Stimulated activated CD4-positive, alpha-beta T cell treated with anti-CD3 and anti-CD28 coated beads, Interleukin-15, amount 100 ng/mL, for 24 hours (primary cell): ENCODE data around the gene OXER1.

Source experiments
- DNase-seq: peaks from one replicate; pipeline ENCODE4 v3.0.0-alpha.2; 2020

OXER1 gene

DNA sequence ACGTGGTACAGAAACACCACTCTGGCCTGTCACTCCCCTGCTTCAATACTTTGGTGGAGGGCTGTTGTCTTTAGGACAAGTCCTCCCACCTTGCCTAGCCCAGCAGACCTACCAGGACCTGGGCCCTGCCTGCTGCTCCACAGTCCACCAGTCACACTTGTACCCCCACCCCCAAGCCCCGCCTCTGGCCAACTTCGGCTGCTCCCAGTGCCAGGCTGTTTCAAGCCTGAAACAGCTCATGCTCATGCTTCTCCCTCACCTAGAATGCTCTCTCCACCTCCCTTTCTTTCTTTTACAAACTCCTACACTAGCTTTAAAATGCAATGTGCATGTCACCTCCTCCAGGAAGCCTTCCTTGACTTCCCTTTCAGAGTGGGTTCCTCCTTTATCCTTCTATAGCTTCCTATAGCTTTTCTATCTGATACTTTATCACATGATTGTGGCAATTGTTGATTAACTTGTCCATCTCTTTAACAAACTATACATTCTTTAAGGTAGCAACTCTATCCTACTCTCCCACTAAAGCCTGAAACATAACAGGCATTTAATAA lies 4.8 kb upstream of the OXER1 start:
- no peak for DNase-seq

- DNase-seq = no peak
Measured at GRCh38 chr2:42767899-42768705, 4.2 kb upstream of the OXER1 start.

GRCh38 chr2:42767080-42767898 lies 3.4 kb upstream of the OXER1 start:
- DNase-seq = no peak

DNA sequence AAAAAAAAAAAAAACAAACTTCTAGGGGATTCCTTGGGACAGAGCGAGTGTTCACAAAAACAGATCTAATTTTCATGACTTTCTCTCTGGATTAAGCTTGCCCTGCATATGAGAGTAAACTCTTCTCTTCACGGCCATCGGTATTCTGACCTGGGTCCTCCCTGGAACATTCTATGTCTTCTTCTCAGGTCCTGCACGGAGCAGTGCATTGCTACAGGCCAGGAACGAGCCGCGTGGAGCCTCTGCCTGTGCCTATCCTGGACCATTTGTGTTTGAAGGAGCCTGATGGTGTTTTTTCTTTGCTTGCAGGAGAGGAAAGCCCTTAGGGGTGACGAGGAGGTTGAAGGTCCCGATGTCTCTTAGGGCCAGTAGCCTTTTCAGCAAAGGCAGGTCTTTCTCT lies 1.8 kb upstream of the OXER1 start:
- DNase-seq = no peak

- DNase-seq = no peak
Measured at GRCh38 chr2:42764901-42765300, 966 bp upstream of the OXER1 start.

- DNase-seq = no peak
Measured at GRCh38 chr2:42762823-42763804, 821 bp downstream of the OXER1 start.

GRCh38 chr2:42762155-42762554 lies 1.8 kb downstream of the OXER1 start:
- no peak for DNase-seq

DNA sequence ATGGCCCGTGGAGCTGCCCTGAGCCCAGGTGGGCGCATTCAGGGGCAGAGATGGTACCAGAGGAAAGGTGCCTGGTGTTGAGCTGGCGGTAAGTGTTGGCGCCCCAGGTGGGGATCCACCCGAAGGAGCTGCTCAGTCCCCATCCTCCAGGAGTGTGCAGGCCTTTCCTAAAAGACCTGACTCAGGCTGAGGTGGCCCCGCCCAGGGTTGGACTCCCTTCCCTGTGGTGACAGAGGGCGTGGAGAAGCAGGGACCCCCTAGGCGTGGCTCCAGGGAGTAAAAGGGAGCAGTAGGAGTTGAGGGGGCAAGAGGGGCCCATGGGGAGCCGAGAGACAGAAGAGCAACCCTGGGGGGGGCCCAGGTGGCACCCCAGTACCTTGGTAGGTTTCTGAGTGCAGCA lies 2.4 kb downstream of the OXER1 start:
- no peak for DNase-seq

DNA sequence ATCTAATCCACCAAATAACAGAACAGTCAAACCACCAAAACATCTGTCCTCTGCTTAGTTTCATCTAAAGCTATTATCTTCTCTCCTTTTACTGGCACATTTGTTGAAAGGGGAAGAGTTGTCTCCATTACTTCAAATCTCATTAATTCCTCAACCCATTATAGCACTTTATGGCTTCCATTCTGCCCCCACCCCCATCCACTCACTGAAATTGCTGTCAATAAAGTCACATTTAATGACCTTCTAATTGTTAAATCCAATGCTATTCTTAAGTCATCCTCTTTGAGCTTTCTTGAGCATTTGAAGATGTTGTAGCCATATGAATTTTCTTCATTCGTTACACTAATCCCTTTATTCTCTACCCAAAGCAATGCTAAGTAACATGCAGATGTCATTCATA lies 5.2 kb downstream of the OXER1 start:
- no peak for DNase-seq

DNA sequence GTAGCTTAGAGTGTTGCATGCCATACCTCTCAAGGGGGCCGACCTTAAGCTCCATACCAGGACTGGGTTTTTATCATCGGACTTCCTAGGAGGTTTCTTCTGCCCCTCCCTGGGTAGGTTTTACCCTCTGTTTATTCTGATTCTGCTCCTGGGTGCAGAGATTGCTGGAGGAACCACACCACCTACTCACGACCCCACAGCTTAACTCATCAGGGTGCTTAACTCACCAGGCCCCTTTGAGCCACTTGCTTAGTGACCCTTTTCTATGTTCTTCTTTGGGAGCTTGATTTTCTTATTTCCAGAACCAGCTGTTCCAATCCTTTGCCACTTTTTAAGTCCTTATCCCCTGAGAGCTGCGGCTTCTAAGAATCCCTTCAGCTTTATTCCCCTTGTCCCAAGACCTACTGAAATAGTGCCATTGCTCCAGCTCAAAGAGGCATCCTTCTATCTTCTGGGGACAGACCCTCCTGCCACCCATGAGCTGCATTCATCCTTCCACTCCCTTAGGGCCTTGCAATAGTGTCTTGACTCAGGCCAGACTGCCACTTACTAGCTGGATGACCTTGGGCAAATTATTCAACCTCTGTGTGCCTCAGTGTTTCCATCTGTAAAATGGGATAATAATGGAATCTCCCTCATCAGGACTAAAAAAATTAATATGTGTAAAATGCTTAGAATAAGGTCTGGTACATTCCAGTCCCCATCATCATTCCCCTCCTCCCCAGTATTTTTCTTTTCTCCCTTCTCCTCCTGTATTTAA lies 5.8 kb downstream of the OXER1 start:
- no peak for DNase-seq

DNA sequence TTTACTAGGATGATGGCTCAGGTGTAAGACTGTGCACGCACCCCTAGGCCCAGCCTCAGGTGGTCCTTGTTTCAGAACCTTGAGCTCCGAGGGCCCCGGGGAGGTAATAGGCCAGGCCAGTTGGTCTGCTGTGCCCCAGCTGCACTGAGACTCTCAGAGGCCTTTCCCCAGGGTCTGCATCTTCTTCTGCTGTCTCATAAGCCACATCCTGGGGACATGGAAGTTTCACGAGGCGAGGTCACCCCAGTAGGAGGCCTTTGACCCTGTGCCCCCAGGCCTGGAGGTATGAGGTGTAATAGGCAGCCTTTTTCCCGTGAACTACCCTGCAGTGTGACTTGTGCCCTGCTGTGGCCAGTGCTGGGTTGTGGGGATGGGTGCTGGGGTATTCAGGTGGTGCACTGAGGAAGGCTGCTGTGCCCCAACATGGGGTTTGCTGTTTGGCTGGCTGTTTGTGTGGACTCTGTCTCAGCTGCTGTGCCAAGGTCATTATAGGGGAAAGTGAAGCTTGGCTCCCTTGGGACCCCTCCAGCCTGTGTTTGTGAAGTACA lies 6.9 kb downstream of the OXER1 start:
- DNase-seq = no peak

- no peak for DNase-seq
Measured at GRCh38 chr2:42756150-42756775, 7.7 kb downstream of the OXER1 start.

- DNase-seq = no peak
Measured at GRCh38 chr2:42755191-42755880, 8.6 kb downstream of the OXER1 start.

GRCh38 chr2:42754776-42755140 lies 9.2 kb downstream of the OXER1 start:
- no peak for DNase-seq

- DNase-seq = no peak
Measured at GRCh38 chr2:42754021-42754775, 9.7 kb downstream of the OXER1 start.

DNA sequence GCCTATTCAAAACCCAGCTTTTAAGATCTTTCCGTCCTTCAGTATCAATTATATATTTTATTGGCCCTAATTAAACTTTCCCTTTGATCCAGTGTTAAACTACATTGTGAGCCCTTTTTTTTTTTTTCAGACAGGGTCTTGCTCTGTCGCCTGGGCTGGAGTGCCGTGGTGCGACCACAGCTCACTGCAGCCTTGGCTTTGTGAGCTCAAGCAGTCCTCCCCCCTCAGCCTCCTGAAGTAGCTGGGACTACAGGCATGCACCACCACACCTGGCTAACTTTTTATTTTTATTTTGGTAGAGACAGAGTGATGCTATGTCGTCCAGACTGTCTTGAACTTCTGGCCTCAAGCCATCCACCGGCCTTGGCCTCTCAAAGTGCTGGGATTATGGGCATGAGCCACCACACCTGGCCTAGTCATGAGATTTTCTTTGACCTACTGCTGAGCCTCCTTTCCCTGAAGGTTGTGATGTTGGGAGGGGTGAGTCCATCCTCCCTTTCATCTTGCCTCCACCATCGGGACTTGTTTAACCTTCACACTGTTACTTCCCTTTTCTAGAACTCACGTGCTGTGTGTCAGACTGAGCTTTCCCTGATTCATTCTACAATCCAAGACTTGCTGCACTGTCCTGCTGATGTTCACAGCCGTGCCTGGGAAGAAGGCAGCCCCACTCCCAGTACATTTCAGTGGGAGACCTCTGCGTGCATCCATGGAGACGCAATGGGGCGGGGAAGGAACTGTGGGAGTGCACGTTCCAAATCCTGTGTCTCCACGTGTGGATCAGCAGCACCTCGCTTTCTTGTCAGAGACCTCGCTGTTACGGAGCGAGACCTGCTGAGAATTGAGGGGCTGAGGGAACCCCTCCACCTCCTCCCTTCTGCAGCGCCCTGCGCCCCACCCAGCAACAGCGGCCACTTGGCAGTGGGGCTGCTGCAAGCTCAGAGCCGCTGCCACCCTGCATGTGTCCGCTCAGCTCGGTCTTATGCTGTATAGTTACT lies 10.8 kb downstream of the OXER1 start:
- no peak for DNase-seq

GRCh38 chr2:42752314-42752713 lies 11.6 kb downstream of the OXER1 start:
- no peak for DNase-seq

DNA sequence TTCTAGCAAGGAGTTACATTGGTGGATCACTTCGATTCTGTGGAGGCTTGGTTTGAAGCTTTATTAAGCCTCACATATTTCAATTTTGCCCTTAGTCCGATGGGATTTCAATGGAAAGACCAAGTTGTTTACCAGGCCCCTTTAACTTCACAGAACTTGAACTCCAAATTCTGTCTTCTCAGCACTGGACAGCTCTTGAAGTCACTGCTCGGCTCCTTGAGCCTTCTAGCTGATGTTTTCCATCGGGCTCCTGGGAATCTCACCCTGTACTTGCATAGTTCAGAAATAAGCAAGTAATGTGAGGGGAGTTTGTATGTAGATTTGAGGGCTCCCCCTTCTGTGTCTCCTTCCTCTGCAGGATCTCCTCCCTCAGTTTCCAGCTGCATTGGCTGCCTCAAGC lies 15.1 kb downstream of the OXER1 start:
- DNase-seq = no peak

DNA sequence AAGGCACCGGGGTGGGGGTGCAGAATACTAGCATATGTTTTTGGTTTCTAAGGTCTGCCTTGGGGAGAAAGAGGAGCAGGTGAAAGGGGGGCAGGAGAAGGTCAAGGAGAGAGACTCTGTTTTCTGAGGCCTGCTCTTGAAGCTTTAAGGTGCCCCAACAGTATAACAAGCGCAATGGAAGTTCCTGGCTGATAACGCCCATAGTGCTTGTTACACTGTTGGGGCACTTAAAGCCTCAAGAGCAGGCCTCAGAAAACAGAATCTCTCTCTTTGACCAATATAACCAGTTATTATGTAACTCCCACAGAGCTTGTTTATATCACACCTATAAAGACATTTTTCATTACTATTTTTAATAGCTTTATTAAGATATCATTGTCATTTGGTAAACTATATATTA lies 16.5 kb downstream of the OXER1 start:
- no peak for DNase-seq
